Tibial nerve (tissue), 3 donors: ENCODE data around the gene ZNF606.

ENCODE experiments used
- CTCF ChIP-seq, 5 experiments: fragments of 200-600 bp in 3 of 5; fragments of 450-650 bp in 2 of 5; sonication (generic) in 3 of 5; IDR thresholded peaks; one replicate each; pipeline ENCODE4 v1.5.1; 2016 to 2019; ENCODE audit warnings: antibody characterized with exemption in 5 of 5, mild to moderate bottlenecking in 3 of 5, moderate library complexity in 2 of 5
- POLR2A ChIP-seq, 2 donors: fragments of 450-650 bp; IDR thresholded peaks; one replicate each; pipeline ENCODE4 v1.6.1; 2017; ENCODE audit warnings: antibody characterized with exemption in 2 of 2, mild to moderate bottlenecking in 2 of 2, moderate library complexity in 2 of 2

GRCh38 chr19:57978586-57979289 is 23.9 kb downstream of the ZNF606 start:
- TF ChIP-seq CTCF (IDR thresholded peaks at IDR 0.05) (no peak), POLR2A (IDR thresholded peaks at IDR 0.05) (no peak)
